Stimulated activated CD4-positive, alpha-beta T cell treated with anti-CD3 and anti-CD28 coated beads, TNF-alpha, amount 100 ng/mL, for 1 hour (primary cell): Measurements from ENCODE around the gene ACOX1.

Experiments used
- DNase-seq, 3 donors: peaks; one replicate each; pipeline ENCODE4 v3.0.0-alpha.2; 2020; ENCODE audit warnings: low read depth in 3 of 3, low spot score in 1 of 3

The ACOX1 gene

DNA sequence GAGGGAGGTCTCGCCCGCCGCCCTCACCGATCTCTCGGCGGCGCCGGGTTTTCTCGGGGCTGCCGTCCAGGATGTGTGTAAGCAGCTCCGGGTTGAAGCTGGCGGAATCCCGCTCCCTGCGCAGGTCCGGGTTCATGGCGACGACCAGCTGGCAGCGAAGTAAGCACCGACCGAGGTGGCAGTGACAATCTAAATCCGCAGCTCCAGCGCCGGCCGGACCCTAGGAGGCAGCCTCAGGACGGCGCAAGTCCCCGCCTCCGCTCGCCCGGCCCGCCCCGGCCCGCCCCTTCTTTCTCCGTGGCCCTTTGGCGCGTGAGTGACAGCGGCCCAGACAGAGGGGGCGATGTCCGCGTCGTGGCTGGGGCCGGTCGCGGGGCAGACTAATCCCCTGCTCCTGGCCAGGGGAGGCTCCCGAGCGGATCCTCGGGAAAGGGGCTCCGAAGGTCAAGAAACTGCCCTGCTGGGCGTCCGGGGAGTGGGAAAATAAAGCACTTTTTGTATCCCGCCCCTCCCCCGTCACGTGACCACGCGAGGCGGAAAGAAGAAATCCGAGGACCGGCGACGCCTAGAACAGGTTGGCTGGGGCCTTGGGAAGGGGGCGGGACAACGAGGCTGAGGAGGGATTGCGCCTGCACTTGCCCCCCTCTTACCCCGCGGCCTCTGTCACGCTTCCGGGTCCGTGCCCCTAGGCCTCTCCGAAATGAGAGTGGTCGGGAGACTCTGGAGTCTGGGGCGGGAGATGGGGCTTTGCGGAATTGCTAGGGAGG, at the start of gene ACOX1, which contains the start of gene TEN1:
Gene ACOX1, minus strand, starts transcription at position 229 of the 767 bp plus-strand sequence. Its CDS starts 93 bp downstream, at position 136.
Gene TEN1, plus strand, starts transcription at position 303 of the 767 bp plus-strand sequence. CDS start 6,953 bp downstream, outside the sequence.
- DNase-seq: peak; percentile 83 to 89 (median 84)

DNA sequence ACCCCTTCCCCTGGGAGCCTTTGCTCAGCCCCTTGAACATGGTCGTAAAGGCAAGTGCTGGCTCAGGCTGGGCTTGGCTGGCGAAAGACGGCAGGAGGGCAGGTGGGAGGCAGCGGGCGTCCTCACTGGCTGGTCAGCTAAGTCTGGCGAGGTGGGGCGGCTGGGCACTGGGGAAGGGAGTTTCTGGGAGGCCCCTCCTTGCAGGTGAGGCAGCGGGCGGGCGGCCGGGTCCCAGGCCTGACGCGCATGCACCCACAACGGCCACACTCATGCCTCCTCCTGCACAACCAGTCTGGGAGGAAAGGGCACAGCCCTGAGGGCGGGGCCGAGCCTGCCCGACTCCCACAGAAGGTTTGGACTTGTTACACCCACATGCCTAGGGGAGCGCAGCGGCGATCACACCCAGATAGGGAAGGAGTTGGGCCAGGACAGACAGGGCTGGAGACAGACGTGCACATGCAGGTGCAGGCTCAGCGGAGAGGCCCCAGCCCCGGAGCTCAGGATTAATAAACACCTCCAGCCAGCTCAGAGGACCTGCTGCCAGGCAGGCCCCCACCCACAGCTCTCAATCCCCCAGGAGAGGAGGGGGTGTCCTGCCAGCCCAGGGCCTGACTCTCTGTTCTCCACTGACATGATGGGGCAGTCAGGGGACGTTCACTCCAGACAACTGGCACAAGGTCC, 48.3 kb upstream of the ACOX1 start, which contains the start of gene EVPL:
Gene EVPL, minus strand, starts transcription at position 148 of the 681 bp plus-strand sequence. Its CDS starts 108 bp downstream, at position 40.
- DNase-seq: no peak

GRCh38 chr17:76026714-76027158, 47.8 kb upstream of the ACOX1 start:
- no peak for DNase-seq

- DNase-seq: no peak
These were observed 46.3 kb upstream of the ACOX1 start for GRCh38 chr17:76025294-76025693.

DNA sequence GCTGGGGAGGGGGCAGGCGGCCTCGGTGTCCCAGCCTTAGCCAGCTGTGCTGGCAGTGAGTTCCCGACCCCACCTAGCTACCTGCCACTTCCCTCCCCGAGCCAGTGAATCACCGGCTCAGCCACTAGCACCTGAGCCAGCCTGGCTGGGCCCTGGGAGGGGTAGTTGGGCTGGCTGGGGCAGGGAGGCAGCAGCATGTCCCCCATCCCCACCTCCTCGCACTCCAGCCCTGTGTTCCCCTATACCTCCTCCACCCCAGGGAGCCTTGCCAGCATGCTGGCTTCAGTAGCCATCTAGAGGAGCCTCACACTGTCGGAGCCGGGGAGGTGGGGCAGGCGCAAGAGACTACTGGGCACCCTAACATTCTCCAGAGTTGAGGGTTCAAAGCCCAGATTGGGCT, 45.4 kb upstream of the ACOX1 start:
- no peak for DNase-seq

DNA sequence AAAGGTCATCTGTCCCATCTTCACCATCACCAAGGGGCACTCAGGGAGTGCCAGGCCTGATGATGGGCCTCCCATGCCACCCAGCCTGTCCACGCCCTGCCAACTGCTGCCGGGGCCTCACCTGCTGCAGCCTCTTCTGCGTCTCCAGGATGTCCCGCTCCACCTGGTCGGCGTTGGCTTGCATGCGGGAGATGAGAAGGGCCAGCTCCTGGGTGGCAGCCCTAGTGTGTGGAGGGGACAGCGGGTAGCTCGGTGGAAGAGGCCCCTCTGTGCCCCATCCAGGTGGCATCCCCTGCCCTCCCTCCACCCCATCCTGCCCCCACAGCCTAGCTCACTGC, 44.9 kb upstream of the ACOX1 start:
- DNase-seq: no peak

GRCh38 chr17:76022973-76023899, 44.3 kb upstream of the ACOX1 start:
- no peak for DNase-seq

DNA sequence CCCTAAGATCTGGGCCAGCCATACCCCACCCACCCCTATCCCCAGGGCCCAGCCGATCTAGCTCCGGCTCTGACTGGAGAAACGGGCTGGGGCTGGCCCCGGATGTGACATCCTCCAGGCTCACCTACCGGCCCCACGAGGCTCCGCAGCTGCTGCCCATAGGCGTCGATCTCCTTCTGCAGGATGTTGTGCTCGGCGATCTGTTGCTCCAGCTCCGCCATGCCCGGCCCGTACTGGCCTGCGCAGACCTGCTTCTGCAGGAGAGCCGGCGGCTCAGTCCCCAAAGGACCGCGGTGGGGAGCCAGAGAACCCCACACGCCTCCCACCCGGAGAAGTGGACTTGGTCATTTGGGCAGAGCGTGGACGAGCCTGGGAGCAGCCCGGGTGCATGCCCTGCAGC, 43.3 kb upstream of the ACOX1 start:
- no peak for DNase-seq

- DNase-seq: no peak
These were observed 41.0 kb upstream of the ACOX1 start for GRCh38 chr17:76019833-76020467.

DNA sequence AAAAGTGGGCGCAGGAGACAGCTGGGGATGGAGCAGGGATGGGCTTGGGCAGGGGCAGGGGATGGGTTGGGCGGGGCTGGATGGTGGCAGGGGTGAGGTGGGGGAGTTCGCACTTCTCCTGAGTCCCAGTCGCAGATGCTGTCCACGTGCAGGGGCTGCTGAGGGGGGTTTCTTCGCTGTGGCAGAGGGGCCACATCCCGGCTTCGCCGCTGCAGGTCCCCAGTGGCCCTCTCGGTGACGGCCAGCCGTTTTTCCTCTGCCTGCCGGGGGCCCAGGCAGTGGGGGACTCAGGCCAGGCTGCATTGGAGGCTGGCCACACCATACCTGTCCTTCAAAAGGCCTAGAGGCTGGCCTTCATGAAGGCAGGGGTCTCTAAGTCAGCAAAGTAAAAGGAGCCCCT, 39.8 kb upstream of the ACOX1 start:
- no peak for DNase-seq

DNA sequence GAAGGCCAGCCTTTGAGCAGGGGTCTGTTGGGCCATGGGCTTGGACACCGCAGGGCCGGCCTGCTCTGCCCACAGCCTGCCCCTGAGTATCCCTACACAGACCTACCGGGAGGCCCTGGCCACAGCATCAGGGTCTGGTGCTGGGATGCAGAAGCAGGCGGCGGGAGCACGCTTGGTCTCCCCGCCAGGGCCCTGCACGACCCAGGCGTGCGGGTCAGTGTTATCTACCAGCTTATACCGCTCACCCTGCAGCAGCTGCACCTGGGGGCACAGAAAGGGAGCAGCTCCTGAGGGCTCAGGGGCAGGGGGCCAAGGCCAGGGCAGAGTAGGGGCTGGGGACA, 39.3 kb upstream of the ACOX1 start:
- DNase-seq: no peak

DNA sequence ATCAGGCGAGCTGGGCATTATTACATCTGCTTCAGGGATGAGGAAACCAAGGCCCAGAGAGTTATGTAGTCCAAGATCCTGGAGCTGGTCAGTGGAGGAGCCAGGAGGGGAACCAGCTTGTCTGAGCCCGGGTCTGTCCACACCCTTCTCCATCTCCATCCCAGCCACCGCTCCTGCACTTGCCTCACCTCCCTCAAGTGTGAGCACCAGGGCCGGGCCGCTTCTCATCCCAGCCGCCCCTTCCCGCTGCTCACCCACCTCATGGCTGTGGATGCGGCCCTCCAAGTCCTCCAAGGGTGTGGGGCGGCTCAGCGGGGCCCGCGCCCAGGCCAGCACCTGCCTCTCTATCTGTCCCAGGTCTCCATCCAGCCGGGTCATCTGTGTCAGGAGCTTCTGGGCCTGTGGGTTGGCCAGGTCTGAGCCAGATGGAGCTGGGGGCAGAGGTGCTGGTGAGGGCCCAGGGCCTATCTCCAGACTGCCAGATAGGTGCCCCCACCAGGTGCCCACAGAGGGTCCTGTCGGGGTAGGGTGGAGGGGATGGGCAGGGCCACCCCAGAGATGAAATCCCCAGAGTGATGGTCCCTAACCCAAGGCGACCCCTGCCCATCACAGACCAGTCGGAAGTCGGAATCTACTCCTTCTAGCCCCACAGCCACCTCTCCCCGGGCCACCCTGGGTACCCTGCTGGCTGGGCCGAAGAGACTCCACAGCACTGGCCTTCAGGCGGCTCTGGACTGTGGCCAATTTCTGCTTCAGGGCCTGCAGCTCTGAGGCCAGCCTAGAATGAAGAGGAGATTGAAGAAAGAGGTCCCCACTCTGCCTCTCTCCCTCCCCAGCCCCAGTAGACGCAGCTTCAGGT, 38.7 kb upstream of the ACOX1 start:
- DNase-seq: no peak

DNA sequence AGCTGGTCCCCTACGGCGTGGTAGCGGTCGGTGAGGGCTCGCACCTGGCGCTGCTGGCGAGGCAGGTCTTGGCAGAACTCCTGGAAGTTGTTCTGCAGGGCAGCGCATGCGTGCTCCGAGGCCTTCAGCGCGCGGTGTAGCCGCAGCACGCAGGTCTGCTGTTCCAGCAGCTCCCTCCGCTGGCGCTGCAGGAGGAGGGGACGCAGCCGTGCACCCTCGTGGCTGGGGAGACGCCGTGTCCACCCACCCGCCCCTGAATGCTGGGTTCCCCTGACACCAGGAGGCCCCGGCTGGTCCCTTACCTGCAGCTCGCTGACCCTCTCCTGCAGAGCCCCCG, 35.9 kb upstream of the ACOX1 start:
- DNase-seq: no peak

- DNase-seq: peak; percentile 54 to 60 (median 60)
These were observed 35.3 kb upstream of the ACOX1 start for GRCh38 chr17:76014100-76014924.

DNA sequence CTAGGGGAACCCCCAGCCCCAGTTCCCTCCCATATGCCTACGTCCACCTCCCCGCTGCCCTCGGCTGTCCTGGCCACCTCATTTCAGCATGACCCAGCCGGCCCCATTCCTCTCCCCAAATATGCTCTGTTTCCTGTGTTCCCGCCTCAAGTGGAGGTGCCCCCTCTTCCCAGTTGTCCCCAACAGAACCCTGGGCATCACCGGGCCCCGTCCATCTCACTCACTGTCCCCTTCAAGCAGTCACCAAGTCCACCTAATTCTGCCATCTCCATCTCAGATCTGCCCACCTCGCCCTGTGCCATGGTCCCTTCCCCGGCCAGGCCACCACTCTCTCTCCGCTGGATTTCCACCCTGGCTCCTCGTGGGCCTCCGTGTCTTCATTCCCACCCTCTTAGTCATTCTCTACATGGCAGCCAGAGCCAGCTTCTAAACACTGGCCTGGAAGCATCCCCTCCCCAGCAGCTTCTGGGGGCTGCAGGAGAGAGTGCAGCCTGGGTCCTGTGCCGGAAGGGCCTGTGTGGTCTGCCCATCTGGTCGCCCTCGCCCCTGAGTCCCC, 34.5 kb upstream of the ACOX1 start:
- DNase-seq: no peak

DNA sequence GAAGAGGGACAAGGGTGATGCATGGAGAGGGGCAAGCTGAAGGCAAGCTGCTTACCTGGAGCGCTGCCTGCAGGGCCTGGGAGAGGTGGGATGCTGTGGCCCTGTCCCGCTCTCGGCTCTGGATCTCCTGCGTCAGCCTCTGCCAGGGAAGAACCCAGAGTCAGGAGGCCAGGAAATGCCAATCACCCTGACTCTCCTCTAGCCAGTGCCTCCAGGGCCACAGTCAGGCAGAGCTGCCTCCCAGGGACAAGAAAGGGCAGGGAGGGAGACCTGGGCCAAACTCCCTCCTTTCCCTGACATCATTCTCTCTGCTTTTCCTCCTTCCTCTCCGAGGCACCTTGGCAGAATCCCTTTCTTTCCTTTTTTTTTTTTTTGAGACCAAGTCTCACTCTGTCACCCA, 33.0 kb upstream of the ACOX1 start:
- no peak for DNase-seq

- no peak for DNase-seq
These were observed 31.1 kb upstream of the ACOX1 start for GRCh38 chr17:76009969-76010661.

GRCh38 chr17:76009447-76009846, 30.5 kb upstream of the ACOX1 start:
- DNase-seq: no peak
